Measurements from ENCODE around the gene ARPC1B.
"Not testable (repeated sequence)": the region's sequence is repeated elsewhere in the genome, so short reads cannot be mapped to it uniquely, and the experiment has no call there.

DNA sequence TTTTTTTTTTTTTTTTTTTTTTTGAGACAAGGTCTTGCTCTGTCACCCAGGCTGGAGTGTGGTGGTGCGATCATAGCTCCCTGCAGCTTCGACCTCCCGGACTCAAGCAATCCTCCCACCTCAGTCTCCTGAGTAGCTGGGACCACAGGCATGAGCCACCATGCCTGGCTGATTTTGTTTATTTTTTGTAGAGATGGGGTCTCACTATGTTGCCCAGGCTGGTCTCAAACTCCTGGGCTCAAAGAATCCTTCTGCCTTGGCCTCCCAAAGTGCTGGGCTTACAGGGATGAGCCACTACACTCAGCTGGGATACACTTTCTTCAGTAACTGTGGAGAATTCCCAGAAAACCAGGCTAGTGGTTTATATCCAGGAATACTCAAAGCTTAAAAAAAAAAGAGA, 23.9 kb upstream of the ARPC1B start:
- not testable (repeated sequence) for TF ChIP-seq POLR2AphosphoS5 (IDR thresholded peaks at IDR 0.05; ENCODE audit: low read depth, low read length); CTCF (IDR thresholded peaks at IDR 0.05); JUND (IDR thresholded peaks at IDR 0.05); NRF1 (IDR thresholded peaks at IDR 0.05; ENCODE audit: low read depth, low read length); IRF3 (IDR thresholded peaks at IDR 0.05; ENCODE audit: low read depth, low read length); YY1 (IDR thresholded peaks at IDR 0.05; ENCODE audit: low read depth); NFIC (IDR thresholded peaks at IDR 0.05; ENCODE audit: borderline replicate concordance); GABPA (IDR thresholded peaks at IDR 0.05; ENCODE audit: low read depth); SIN3A (IDR thresholded peaks at IDR 0.05; ENCODE audit: borderline replicate concordance, low read depth, low read length); EZH2phosphoT487 (IDR thresholded peaks at IDR 0.05; ENCODE audit: borderline replicate concordance, low read depth); ELF1 (IDR thresholded peaks at IDR 0.05)
- TF ChIP-seq, protein P1, sequence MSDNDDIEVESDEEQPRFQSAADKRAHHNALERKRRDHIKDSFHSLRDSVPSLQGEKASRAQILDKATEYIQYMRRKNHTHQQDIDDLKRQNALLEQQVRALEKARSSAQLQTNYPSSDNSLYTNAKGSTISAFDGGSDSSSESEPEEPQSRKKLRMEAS (IDR thresholded peaks at IDR 0.05; ENCODE audit: low read depth), result not testable (repeated sequence)

All from SK-N-SH (cell line).